T-helper 1 cell (primary cell): ENCODE results near the gene KMT2D.

Experiments used
- DNase-seq, 5 donors: peaks; one replicate each; pipeline ENCODE4 v3.0.0-alpha.2; 2012 to 2020

KMT2D gene

DNA sequence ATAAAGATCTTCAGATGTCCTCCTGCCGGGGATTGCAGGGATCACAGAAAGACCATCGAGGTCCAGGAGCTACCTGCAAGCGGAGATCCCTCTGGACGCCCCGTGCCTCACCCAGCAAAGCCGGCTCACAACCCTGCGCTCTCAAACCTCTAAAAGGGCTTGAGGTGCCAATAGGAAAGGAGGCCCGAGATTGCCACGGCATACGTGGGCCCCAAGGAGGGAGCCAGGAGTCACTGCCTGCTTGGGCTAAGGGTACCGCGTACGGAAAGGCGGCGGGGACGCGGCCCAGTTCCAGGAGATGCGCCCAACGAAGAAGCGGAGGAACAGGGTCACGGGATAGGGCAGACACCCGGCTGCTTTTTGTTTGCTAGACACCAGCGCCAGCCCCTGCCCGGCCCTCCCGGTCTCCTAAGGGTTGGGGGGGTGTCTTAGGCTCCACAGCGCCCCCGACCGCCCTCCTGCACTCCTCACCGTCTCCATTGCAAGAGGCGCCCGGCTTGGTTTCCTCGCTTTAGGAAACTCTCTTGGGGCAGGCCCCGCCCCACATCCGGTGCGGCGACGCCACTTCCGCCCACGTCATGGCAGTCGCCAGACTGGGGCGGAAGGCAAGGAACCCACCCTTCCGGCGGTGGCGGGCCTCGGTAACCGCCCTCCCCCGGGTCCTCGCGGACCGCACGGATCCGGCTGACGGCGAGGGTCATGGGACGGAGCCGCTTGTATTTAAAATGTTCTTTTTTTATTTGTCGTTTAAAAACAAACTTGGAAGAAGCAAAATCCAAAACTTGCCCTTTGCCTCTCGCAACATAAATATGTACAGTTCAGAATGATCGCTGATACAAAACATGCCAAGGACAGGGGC, 42.1 kb downstream of the KMT2D start, which contains the start of gene PRKAG1:
PRKAG1 (minus strand) TSS at position 516 of the 859 bp plus-strand sequence; CDS start at position 480, 36 bp downstream.
- DNase-seq = peak; percentile 95 to 99 (median 96)

DNA sequence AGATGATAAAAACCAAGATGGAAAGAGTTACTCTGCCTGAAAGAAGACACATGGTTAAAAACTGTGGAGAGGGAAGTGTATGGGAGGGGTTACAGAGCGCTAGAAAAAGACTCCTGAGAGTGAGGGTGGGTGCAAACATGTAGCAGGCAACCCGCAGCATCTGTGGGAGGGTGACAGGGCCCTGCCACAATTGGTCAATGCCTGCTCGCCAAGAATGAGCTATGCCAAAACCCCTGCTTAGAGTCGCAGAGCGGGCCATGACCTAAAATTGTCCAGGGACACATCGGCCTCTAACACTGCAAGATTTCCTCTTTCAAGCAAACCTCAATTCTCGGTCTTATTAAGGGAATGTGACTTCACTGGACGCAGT, 42.7 kb downstream of the KMT2D start:
- no peak for DNase-seq

DNA sequence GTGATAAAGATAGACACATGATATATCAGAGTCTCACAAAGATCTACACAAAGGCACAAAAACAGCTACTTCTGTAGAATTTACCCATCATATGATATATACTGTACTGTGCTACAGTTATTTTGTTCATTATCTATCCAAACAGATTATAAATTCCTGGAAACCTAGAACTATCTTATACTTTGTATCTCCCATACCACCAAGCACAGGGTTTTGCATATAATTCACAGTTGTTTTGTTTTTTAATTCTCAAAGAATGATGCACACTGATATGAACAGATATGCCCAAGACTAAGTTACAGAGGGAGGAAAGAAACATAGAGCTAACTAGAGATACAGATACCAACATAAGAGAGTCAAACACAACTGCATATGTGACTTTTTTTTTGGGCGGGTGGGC, 45.4 kb downstream of the KMT2D start:
- no peak for DNase-seq

DNA sequence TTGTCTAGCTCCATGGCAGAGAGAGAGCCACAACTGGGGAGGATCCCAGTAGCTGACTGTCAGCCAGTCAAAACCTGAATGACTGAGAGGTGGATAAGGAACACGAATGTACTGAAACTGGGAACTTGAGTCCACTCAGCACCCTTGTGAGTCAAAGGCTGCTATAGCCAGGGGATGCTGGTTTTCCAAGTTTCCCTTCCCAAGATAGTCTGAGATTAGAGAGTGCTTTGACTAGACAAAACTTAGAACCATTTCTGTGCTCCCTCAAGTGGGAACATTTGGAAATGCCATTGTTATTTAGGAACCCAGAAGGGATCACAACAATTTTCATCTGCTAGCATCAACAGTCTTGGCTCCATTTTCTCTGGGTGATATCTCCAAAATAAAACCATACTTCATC, 46.0 kb downstream of the KMT2D start:
- no peak for DNase-seq

DNA sequence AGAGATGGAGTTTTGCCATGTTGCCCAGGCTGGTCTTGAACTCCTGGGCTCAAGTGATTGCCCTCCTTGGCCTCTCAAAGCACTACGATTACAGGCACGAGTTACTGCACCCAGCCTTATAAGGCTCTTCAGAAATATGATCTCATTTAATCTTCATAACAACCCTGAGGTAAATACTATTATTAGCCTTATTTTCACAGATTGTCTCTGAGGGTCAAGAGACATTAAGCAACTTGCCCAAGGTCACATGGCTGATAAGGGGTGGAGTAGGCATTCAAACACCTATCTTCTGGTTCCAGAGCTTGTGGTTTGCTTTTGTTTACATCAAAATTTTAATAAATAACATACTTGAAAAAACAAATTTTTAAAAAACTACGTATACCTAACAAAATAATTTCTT, 47.2 kb downstream of the KMT2D start:
- no peak for DNase-seq

DNA sequence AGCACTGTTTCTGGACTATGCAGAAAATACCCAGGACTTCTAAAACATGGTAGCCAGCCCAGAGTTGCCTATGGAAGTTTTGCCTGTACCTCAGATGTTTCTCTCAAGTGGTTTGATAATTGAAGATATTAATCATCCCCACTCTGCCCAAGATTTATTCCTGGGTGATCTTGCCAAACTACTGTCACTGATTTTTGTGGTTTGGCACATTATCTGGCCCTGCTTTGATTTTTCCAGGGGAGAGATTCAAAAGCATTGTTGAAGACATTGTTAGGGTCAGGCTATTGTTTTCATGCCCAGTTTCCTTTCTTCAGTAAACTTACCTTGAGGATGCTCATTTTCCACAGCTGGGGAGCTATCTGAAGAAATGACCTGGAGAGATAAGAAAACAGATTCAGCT, 47.9 kb downstream of the KMT2D start:
- no peak for DNase-seq
